IMR-90 (cell line): ENCODE measurements around the gene GTPBP4.

Experiments used
- POLR2A ChIP-seq: IDR thresholded peaks from 2 replicates; pipeline ENCODE4 v1.6.1; 2012; ENCODE audit warnings: mild to moderate bottlenecking, low read depth, low read length
- TF ChIP-seq, protein P1 (sequence below): conservative IDR thresholded peaks from 2 replicates; pipeline ENCODE4 v1.5.1; 2012; ENCODE audit warnings: mild to moderate bottlenecking, low read depth, low read length, improper control_type of control experiment
- TF ChIP-seq, protein P2 (sequence below): fragments of 150-350 bp; IDR thresholded peaks from 2 replicates; pipeline ENCODE4 v1.6.1; 2017; ENCODE audit warnings: mild to moderate bottlenecking, antibody characterized with exemption, low read length, low read depth

DNA sequence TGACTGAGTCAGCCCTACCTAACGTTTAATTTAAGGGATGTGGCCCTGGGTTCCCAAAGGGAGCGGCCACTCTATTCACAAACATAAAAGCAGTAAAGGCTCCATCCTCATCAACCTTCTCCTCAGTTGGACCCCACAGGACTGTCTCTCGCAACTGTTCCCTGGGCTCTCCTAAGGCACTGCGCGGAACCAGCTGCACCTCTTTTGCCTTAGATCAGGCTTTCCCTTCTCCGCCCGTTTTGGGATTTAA is 689 bp upstream of the GTPBP4 start:
- TF ChIP-seq, protein P1, sequence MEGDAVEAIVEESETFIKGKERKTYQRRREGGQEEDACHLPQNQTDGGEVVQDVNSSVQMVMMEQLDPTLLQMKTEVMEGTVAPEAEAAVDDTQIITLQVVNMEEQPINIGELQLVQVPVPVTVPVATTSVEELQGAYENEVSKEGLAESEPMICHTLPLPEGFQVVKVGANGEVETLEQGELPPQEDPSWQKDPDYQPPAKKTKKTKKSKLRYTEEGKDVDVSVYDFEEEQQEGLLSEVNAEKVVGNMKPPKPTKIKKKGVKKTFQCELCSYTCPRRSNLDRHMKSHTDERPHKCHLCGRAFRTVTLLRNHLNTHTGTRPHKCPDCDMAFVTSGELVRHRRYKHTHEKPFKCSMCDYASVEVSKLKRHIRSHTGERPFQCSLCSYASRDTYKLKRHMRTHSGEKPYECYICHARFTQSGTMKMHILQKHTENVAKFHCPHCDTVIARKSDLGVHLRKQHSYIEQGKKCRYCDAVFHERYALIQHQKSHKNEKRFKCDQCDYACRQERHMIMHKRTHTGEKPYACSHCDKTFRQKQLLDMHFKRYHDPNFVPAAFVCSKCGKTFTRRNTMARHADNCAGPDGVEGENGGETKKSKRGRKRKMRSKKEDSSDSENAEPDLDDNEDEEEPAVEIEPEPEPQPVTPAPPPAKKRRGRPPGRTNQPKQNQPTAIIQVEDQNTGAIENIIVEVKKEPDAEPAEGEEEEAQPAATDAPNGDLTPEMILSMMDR = no peak
- TF ChIP-seq, protein P2, sequence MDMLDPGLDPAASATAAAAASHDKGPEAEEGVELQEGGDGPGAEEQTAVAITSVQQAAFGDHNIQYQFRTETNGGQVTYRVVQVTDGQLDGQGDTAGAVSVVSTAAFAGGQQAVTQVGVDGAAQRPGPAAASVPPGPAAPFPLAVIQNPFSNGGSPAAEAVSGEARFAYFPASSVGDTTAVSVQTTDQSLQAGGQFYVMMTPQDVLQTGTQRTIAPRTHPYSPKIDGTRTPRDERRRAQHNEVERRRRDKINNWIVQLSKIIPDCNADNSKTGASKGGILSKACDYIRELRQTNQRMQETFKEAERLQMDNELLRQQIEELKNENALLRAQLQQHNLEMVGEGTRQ = no peak
- TF ChIP-seq POLR2A = peak; percentile 22; the same call in 1 of the 2 replicates
